Adrenal gland (tissue), 5 donors: ENCODE data around the gene KDSR.

Experiments
- POLR2A ChIP-seq, 2 donors: fragments of 450-650 bp; IDR thresholded peaks; one replicate each; pipeline ENCODE4 v1.6.1; 2017; ENCODE audit warnings: antibody characterized with exemption in 2 of 2, mild to moderate bottlenecking in 2 of 2, moderate library complexity in 1 of 2
- TF ChIP-seq, protein P1 (sequence below), 6 experiments: fragments of 450-650 bp in 4 of 6; fragments of 200-600 bp in 2 of 6; sonication (generic) in 1 of 6; IDR thresholded peaks; 1 replicate in 5 of 6; 2 replicates in 1 of 6; pipeline versions ENCODE4 v1.5.1 to v1.8.0; 2016 to 2021; ENCODE audit warnings: antibody characterized with exemption in 6 of 6, mild to moderate bottlenecking in 2 of 6, moderate library complexity in 1 of 6
- donor health status: DM: no; HTN: no; CAD: no.

DNA sequence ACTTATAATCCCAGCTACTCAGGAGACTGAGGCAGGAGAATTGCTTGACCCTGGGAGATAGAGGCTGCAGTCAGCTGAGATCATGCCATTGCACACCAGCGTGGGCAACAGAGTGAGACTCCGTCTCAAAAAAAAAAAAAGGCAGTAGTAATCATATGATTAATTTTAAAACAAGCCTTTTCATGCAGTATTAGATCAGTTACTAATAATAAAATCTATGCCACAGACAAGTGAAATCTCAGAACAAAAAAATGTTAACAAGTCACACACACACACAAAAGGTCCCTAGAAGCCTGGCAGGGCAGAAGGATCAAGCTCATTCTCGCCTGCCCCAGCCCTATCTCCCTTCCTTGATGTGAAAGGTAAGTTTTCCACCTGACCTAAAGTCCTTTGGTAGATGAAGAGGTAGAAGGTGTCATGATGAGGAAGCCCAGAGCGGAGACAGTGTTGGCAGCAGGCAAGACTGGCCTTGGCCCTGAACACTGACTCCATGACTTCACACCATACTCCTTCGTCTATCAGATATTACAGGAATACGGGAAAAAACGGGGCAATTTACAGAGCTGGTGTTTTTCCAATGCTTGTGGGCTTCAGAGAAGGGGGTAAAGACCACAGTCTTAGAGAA is 10.6 kb downstream of the KDSR start:
- TF ChIP-seq POLR2A (IDR thresholded peaks at IDR 0.05) = no peak
- TF ChIP-seq, protein P1, sequence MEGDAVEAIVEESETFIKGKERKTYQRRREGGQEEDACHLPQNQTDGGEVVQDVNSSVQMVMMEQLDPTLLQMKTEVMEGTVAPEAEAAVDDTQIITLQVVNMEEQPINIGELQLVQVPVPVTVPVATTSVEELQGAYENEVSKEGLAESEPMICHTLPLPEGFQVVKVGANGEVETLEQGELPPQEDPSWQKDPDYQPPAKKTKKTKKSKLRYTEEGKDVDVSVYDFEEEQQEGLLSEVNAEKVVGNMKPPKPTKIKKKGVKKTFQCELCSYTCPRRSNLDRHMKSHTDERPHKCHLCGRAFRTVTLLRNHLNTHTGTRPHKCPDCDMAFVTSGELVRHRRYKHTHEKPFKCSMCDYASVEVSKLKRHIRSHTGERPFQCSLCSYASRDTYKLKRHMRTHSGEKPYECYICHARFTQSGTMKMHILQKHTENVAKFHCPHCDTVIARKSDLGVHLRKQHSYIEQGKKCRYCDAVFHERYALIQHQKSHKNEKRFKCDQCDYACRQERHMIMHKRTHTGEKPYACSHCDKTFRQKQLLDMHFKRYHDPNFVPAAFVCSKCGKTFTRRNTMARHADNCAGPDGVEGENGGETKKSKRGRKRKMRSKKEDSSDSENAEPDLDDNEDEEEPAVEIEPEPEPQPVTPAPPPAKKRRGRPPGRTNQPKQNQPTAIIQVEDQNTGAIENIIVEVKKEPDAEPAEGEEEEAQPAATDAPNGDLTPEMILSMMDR (IDR thresholded peaks at IDR 0.05) = no peak
